CD14-positive monocyte (primary cell): ENCODE results near the gene HUWE1. TPM values are rescaled to one million over a fixed set of nuclear protein-coding genes. Genes with fewer than 3 reads are reported as not detected.

Experiments used
- DNase-seq, 3 donors: peaks; one replicate each; pipeline ENCODE4 v3.0.0-alpha.2; 2011 to 2022
- H2AFZ ChIP-seq: 2 replicates; pipeline ENCODE4 v1.6.0; 2012; ENCODE audit warnings: mild to moderate bottlenecking, low read depth, low read length, inconsistent platforms; ENCODE audit not compliant: insufficient read depth, poor library complexity, severe bottlenecking
- H3K27ac ChIP-seq, 2 donors: 1 replicate in 1 of 2; 2 replicates in 1 of 2; pipeline ENCODE4 v1.5.1; 2012 to 2013; ENCODE audit warnings: low read length in 2 of 2, control low read depth in 1 of 2, inconsistent platforms in 1 of 2, low read depth in 1 of 2, mild to moderate bottlenecking in 1 of 2
- H3K27me3 ChIP-seq, 2 donors: one replicate each; pipeline versions ENCODE4 v1.6.0 to v1.6.1; 2011 to 2013; ENCODE audit warnings: low read length in 2 of 2; ENCODE audit not compliant: control insufficient read depth in 2 of 2, insufficient read depth in 2 of 2
- H3K36me3 ChIP-seq, 2 donors: replicated peaks in 1 of 2; 1 replicate in 1 of 2; 2 replicates in 1 of 2; pipeline versions ENCODE4 v1.5.1 to v1.6.1; 2012 to 2013; ENCODE audit warnings: low read length in 2 of 2, control low read depth in 1 of 2, inconsistent platforms in 1 of 2, mild to moderate bottlenecking in 1 of 2; ENCODE audit not compliant: insufficient read depth in 2 of 2, control insufficient read depth in 1 of 2
- H3K4me1 ChIP-seq, 2 donors: 1 replicate in 1 of 2; 2 replicates in 1 of 2; pipeline versions ENCODE4 v1.5.1 to v1.6.1; 2012 to 2013; ENCODE audit warnings: low read length in 2 of 2, control low read depth in 1 of 2, inconsistent platforms in 1 of 2, mild to moderate bottlenecking in 1 of 2, moderate library complexity in 1 of 2; ENCODE audit not compliant: insufficient read depth in 2 of 2, control insufficient read depth in 1 of 2
- H3K4me2 ChIP-seq: replicated peaks from 2 replicates; pipeline ENCODE3; 2012; ENCODE audit warnings: low read length, moderate library complexity, mild to moderate bottlenecking; ENCODE audit not compliant: poor library complexity, severe bottlenecking; ENCODE audit errors: extremely low read depth
- H3K4me3 ChIP-seq, 3 experiments: fragments of 200-600 bp in 1 of 3; sonication (generic) in 1 of 3; replicated peaks in 1 of 3; 1 replicate in 2 of 3; 2 replicates in 1 of 3; pipeline ENCODE4 v1.5.1; 2011 to 2013; ENCODE audit warnings: low read length in 3 of 3, mild to moderate bottlenecking in 3 of 3, control low read depth in 2 of 3, low read depth in 2 of 3, inconsistent platforms in 1 of 3, moderate library complexity in 1 of 3
- H3K79me2 ChIP-seq: 2 replicates; pipeline ENCODE4 v1.6.0; 2012; ENCODE audit warnings: mild to moderate bottlenecking, control low read depth, inconsistent platforms, low read length, moderate library complexity; ENCODE audit not compliant: insufficient read depth
- H3K9ac ChIP-seq: 2 replicates; pipeline ENCODE4 v1.6.0; 2017; ENCODE audit warnings: low read length, mild to moderate bottlenecking; ENCODE audit not compliant: insufficient read depth, poor library complexity, severe bottlenecking
- H3K9me3 ChIP-seq, 2 donors: replicated peaks in 1 of 2; 1 replicate in 1 of 2; 2 replicates in 1 of 2; pipeline versions ENCODE4 v1.5.1 to v1.6.1; 2012 to 2013; ENCODE audit warnings: low read length in 2 of 2, control low read depth in 1 of 2; ENCODE audit not compliant: control insufficient read depth in 1 of 2, insufficient read depth in 1 of 2
- H4K20me1 ChIP-seq: 2 replicates; pipeline ENCODE4 v1.6.0; 2012; ENCODE audit warnings: mild to moderate bottlenecking, low read length, control low read depth, moderate library complexity; ENCODE audit not compliant: insufficient read depth
- H3K27ac Mint-ChIP-seq, 7 donors: one replicate each; pipeline ENCODE4 v1.8.0; 2020; ENCODE audit warnings: mild to moderate bottlenecking in 7 of 7, mixed read lengths in 7 of 7, moderate library complexity in 6 of 7, inconsistent platforms in 2 of 7
- H3K27me3 Mint-ChIP-seq, 3 donors: one replicate each; pipeline ENCODE4 v1.8.0; 2021 to 2022; ENCODE audit warnings: low read depth in 3 of 3, mild to moderate bottlenecking in 3 of 3, mixed read lengths in 3 of 3, moderate library complexity in 3 of 3, inconsistent platforms in 1 of 3
- H3K36me3 Mint-ChIP-seq, 2 donors: one replicate each; pipeline ENCODE4 v1.8.0; 2020; ENCODE audit warnings: mixed read lengths in 2 of 2, inconsistent platforms in 1 of 2, mild to moderate bottlenecking in 1 of 2
- H3K4me1 Mint-ChIP-seq: one replicate; pipeline ENCODE4 v1.8.0; 2020; ENCODE audit warnings: mild to moderate bottlenecking, mixed read lengths
- H3K4me3 Mint-ChIP-seq, 2 donors: one replicate each; pipeline ENCODE4 v1.8.0; 2020; ENCODE audit warnings: mild to moderate bottlenecking in 2 of 2, mixed read lengths in 2 of 2, moderate library complexity in 1 of 2
- H3K9me3 Mint-ChIP-seq, 7 donors: one replicate each; pipeline ENCODE4 v1.8.0; 2020 to 2022; ENCODE audit warnings: mixed read lengths in 7 of 7, mild to moderate bottlenecking in 6 of 7, moderate library complexity in 6 of 7, inconsistent platforms in 2 of 7
- WGBS: methylation state at CpG from one replicate; pipeline ENCODE4 v1.1.5; 2013; ENCODE audit warnings: missing lambda C conversion rate; ENCODE audit not compliant: insufficient coverage; 5-methylcytosine and 5-hydroxymethylcytosine counted together
- intact Hi-C, 2 donors: fragments of 100-400 bp; cut with micrococcal nuclease; formaldehyde crosslinking; loops; one replicate each; pipeline versions ENCODE4 v1.15.0 to v1.15.1; 2023
- polyA plus RNA-seq, 3 donors: library from polyadenylated mRNA; depleted of rRNA in 1 of 3; unstranded in 2 of 3; stranded (reverse) in 1 of 3; fragments of 300-500 nt in 2 of 3; fragments of >200 nt in 1 of 3; fragmentation: Illumina TruSeq in 2 of 3; gene quantifications; 1 replicate in 2 of 3; 2 replicates in 1 of 3; pipeline ENCODE4 v1.2.3, GENCODE V29; 2012 to 2021
- TF ChIP-seq, protein P1 (sequence below): fragments of 200-600 bp; IDR thresholded peaks from one replicate; pipeline ENCODE4 v1.8.0; 2022; ENCODE audit warnings: antibody characterized with exemption, mild to moderate bottlenecking

Gene HUWE1
- polyA plus RNA-seq, 3 donors, result 1.8 to 31.1 (median 4.3) TPM

DNA sequence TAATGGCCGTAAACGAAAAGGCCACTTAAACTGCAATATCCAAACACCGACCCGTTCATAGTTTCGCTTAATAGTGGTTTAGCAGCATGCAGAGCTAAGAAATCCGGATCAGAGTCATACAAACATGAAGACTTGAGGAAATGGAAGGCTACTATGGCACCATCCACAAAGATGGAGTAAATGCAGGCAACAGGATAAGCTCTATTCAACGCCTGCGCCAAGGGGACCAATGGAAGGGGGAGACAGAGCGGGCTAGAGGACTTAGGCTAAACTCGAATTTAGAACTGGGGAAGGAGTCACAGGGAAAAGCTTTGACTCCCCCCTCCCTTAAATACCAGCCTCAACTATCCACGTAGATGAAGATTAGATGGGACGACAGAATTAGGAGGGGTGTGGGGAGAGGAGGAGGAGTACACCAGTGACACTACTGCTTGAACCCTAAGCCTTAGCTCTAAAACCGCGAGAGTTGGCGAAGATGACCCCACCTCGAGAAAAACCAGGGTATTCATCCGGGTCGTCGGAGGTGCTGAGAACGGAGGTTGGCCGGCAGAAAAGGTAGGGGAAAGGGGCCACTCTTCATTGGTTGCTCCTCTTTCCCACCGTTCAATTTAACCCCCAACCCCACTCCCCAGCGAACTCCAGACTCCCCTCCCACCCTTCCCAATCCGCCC lies 3.5 kb downstream of the HUWE1 start:
- TF ChIP-seq, protein P1, sequence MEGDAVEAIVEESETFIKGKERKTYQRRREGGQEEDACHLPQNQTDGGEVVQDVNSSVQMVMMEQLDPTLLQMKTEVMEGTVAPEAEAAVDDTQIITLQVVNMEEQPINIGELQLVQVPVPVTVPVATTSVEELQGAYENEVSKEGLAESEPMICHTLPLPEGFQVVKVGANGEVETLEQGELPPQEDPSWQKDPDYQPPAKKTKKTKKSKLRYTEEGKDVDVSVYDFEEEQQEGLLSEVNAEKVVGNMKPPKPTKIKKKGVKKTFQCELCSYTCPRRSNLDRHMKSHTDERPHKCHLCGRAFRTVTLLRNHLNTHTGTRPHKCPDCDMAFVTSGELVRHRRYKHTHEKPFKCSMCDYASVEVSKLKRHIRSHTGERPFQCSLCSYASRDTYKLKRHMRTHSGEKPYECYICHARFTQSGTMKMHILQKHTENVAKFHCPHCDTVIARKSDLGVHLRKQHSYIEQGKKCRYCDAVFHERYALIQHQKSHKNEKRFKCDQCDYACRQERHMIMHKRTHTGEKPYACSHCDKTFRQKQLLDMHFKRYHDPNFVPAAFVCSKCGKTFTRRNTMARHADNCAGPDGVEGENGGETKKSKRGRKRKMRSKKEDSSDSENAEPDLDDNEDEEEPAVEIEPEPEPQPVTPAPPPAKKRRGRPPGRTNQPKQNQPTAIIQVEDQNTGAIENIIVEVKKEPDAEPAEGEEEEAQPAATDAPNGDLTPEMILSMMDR, result no peak
- DNase-seq, result peak; percentile 10 to 44 (median 21)
- Mint-ChIP-seq H3K27me3 (peaks cover 0 to 5% (median 2%) of the 10 kb centered on the region in 3 donors), H3K4me3 (peak overlapping the region; percentile 82 to 87), H3K27ac (peak overlapping the region; percentile 94 to 98 (median 98)), H3K36me3 (peaks cover 18 to 24% of the 10 kb centered on the region in 2 donors), H3K4me1 (peaks cover 29% of the 10 kb centered on the region), H3K9me3 (peaks cover 0 to 29% (median 7%) of the 10 kb centered on the region in 7 donors)
- no peaks in the 10 kb centered on the region for H4K20me1 ChIP-seq
- H3K27me3 ChIP-seq, result no peaks in the 10 kb centered on the region
- WGBS, result 0% methylated on average over 2 of the region's 24 CpGs
- intact Hi-C loops, result loop anchor here (5.0 to 10.0 kb wide), 4 partner anchors 359 to 1122 kb away; partner anchors contain the start of genes PHF8 (in 2 of the 2), GNL3L (in 1 of the 2) and MAGED2 (in 1 of the 2)
- no peaks in the 10 kb centered on the region for H3K9me3 ChIP-seq
- H3K4me1 ChIP-seq, result peaks cover 22 to 28% of the 10 kb centered on the region in 2 donors
- H3K27ac ChIP-seq, result peak overlapping the region; percentile 89 to 97
- H3K4me2 ChIP-seq, result peak overlapping the region; percentile 77
- H3K9ac ChIP-seq, result peak overlapping the region; percentile 83
- H3K4me3 ChIP-seq, result peak overlapping the region; percentile 56 to 79 (median 72)
- H3K79me2 ChIP-seq, result peaks cover 65% of the 10 kb centered on the region
- peak overlapping the region; percentile 35 for H2AFZ ChIP-seq
- peaks cover 3 to 31% of the 10 kb centered on the region in 2 donors for H3K36me3 ChIP-seq

DNA sequence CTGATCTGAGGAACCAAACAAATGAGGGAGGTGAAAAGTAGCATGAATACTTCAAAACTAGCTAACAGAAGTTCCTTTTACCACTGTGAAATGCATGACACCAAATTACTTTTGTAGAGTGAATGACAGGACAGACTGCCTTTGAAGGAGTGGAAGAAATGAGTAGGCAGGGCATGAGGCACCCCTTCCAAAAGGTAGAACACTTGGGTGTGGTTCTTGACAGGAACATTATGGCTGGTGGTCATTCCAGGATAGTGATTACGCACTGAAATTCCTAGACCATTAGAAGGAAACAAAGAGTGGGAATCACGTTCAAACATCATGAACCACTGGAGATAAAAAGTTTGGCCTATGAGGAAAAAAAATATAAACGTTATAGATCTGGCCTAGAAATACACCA lies 4.9 kb downstream of the HUWE1 start:
- intact Hi-C loops, result loop anchor here (5.0 to 10.0 kb wide), 4 partner anchors 361 to 1123 kb away; partner anchors contain the start of genes PHF8 (in 2 of the 2), GNL3L (in 1 of the 2) and MAGED2 (in 1 of the 2)
- Mint-ChIP-seq H3K36me3 (peaks cover 24 to 32% of the 10 kb centered on the region in 2 donors), H3K4me3 (no peak overlapping the region), H3K27me3 (peaks cover 0 to 4% (median 2%) of the 10 kb centered on the region in 3 donors), H3K27ac (no peak overlapping the region), H3K4me1 (peaks cover 24% of the 10 kb centered on the region), H3K9me3 (peaks cover 0 to 26% (median 7%) of the 10 kb centered on the region in 7 donors)
- Histone ChIP-seq H3K4me1 (peaks cover 19 to 27% of the 10 kb centered on the region in 2 donors), H3K9me3 (no peaks in the 10 kb centered on the region), H3K27ac (no peak overlapping the region), H3K79me2 (peaks cover 76% of the 10 kb centered on the region), H3K4me3 (no peak overlapping the region), H2AFZ (no peak overlapping the region), H3K36me3 (peaks cover 9 to 43% of the 10 kb centered on the region in 2 donors), H4K20me1 (peaks cover 8% of the 10 kb centered on the region), H3K9ac (no peak overlapping the region), H3K27me3 (no peaks in the 10 kb centered on the region), H3K4me2 (no peak overlapping the region)
- TF ChIP-seq, protein P1, result no peak
- no peak for DNase-seq
- no CpG with 5 or more reads among the region's 3 CpGs for WGBS
